H1 (cell line): ENCODE results near the gene STOML2. TPM values are rescaled to one million over a fixed set of nuclear protein-coding genes. Genes with fewer than 3 reads are reported as not detected.

ENCODE experiments used
- CTCF ChIA-PET: fragments of 300-600 bp; sonication (Branson Sonifier 250); formaldehyde crosslinking; loops from one replicate; lab custom pipeline; 2021; ENCODE audit not compliant: partially characterized antibody; lab: Charles Lee
- POLR2A ChIA-PET: fragments of 300-600 bp; sonication (Branson Sonifier 250); formaldehyde crosslinking; loops from one replicate; lab custom pipeline; 2021; ENCODE audit warnings: inconsistent platforms; ENCODE audit not compliant: partially characterized antibody; lab: Charles Lee
- DNase-seq, 2 experiments: peaks; one replicate each; pipeline versions ENCODE4 v3.0.0 to v3.0.0-alpha.2; 2010 to 2022; ENCODE audit warnings: low spot score in 2 of 2, low read depth in 1 of 2, mixed read lengths in 1 of 2
- FAIRE-seq: peaks from 2 replicates; lab custom pipeline; 2011; peaks lifted over from hg19 to GRCh38; lab: Jason Lieb, UNC
- H2AFZ ChIP-seq: 2 replicates; pipeline ENCODE4 v1.8.1; 2012; ENCODE audit warnings: low read length, inconsistent platforms
- H2AK5ac ChIP-seq: 2 replicates; pipeline ENCODE4 v1.6.1; 2013; ENCODE audit warnings: low read depth, low read length
- H2BK120ac ChIP-seq: replicated peaks from 2 replicates; pipeline ENCODE3; 2013; ENCODE audit warnings: low read depth, low read length, inconsistent platforms
- H2BK12ac ChIP-seq: 2 replicates; pipeline ENCODE4 v1.6.1; 2013; ENCODE audit warnings: low read depth, low read length
- H2BK15ac ChIP-seq: 2 replicates; pipeline ENCODE4 v1.6.1; 2013; ENCODE audit warnings: low read length
- H2BK20ac ChIP-seq: 2 replicates; pipeline ENCODE4 v1.6.1; 2013; ENCODE audit warnings: low read length
- H2BK5ac ChIP-seq: 2 replicates; pipeline ENCODE4 v1.6.1; 2013; ENCODE audit warnings: low read depth, low read length
- H3K14ac ChIP-seq: 2 replicates; pipeline ENCODE4 v1.6.1; 2013; ENCODE audit warnings: inconsistent platforms; ENCODE audit not compliant: insufficient read length
- H3K18ac ChIP-seq: 2 replicates; pipeline ENCODE4 v1.6.1; 2013; ENCODE audit warnings: low read length; ENCODE audit errors: extremely low read depth
- H3K23ac ChIP-seq: 2 replicates; pipeline ENCODE4 v1.6.1; 2013; ENCODE audit warnings: inconsistent platforms; ENCODE audit not compliant: insufficient read length
- H3K23me2 ChIP-seq: 2 replicates; pipeline ENCODE4 v1.6.1; 2013; ENCODE audit warnings: low read depth, low read length
- H3K27ac ChIP-seq: 2 replicates; pipeline ENCODE4 v1.6.1; 2011; ENCODE audit warnings: low read depth, low read length, inconsistent platforms
- H3K27me3 ChIP-seq, 4 experiments: replicated peaks in 1 of 4; 1 replicate in 1 of 4; 2 replicates in 3 of 4; pipeline versions ENCODE4 v1.6.1 to v1.8.1; 2011 to 2013; ENCODE audit warnings: low read length in 3 of 4, mild to moderate bottlenecking in 3 of 4, inconsistent platforms in 2 of 4, mixed read lengths in 2 of 4, moderate library complexity in 1 of 4; ENCODE audit not compliant: control insufficient read depth in 3 of 4, insufficient read depth in 3 of 4; ENCODE audit errors: extremely low read depth in 1 of 4
- H3K36me3 ChIP-seq, 4 experiments: 2 replicates each; pipeline versions ENCODE4 v1.6.1 to v1.8.1; 2011 to 2013; ENCODE audit warnings: mild to moderate bottlenecking in 4 of 4, low read length in 3 of 4, moderate library complexity in 2 of 4, control low read depth in 1 of 4, inconsistent platforms in 1 of 4; ENCODE audit not compliant: insufficient read depth in 4 of 4, control insufficient read depth in 2 of 4
- H3K4ac ChIP-seq: replicated peaks from 2 replicates; pipeline ENCODE3; 2013; ENCODE audit warnings: low read length, low read depth, mixed read lengths, inconsistent platforms; ENCODE audit not compliant: insufficient read length
- H3K4me1 ChIP-seq, 4 experiments: replicated peaks in 1 of 4; 1 replicate in 1 of 4; 2 replicates in 3 of 4; pipeline versions ENCODE4 v1.6.1 to v1.8.1; 2011 to 2013; ENCODE audit warnings: low read length in 3 of 4, inconsistent platforms in 2 of 4, mixed read lengths in 1 of 4; ENCODE audit not compliant: insufficient read depth in 4 of 4, control insufficient read depth in 3 of 4
- H3K4me2 ChIP-seq, 2 experiments: 2 replicates each; pipeline versions ENCODE4 v1.6.1 to v1.8.1; 2011 to 2013; ENCODE audit warnings: low read depth in 2 of 2, low read length in 2 of 2, control low read depth in 1 of 2, inconsistent platforms in 1 of 2, mild to moderate bottlenecking in 1 of 2; ENCODE audit not compliant: insufficient read depth in 1 of 2
- H3K4me3 ChIP-seq, 4 experiments: fragments of 200-600, 300-600 bp in 1 of 4; sonication (generic), shearing (Covaris generic), sonication (Bioruptor Twin) in 1 of 4; 2 replicates each; pipeline versions ENCODE4 v1.5.1 to v1.8.1; 2011 to 2016; ENCODE audit warnings: low read length in 4 of 4, low read depth in 3 of 4, control low read depth in 2 of 4, inconsistent platforms in 2 of 4, mild to moderate bottlenecking in 2 of 4, mixed read lengths in 1 of 4, moderate library complexity in 1 of 4; ENCODE audit not compliant: insufficient read depth in 2 of 4; ENCODE audit errors: extremely low read depth in 1 of 4
- H3K56ac ChIP-seq: replicated peaks from 2 replicates; pipeline ENCODE3; 2013; ENCODE audit warnings: low read depth, mild to moderate bottlenecking, mixed read lengths, low read length, inconsistent platforms; ENCODE audit not compliant: insufficient read length
- H3K79me1 ChIP-seq: 2 replicates; pipeline ENCODE4 v1.6.1; 2013; ENCODE audit warnings: low read depth, low read length, control low read depth
- H3K79me2 ChIP-seq, 2 experiments: 2 replicates each; pipeline versions ENCODE4 v1.6.1 to v1.8.1; 2012 to 2013; ENCODE audit warnings: low read length in 2 of 2, mild to moderate bottlenecking in 2 of 2, inconsistent platforms in 1 of 2; ENCODE audit not compliant: insufficient read depth in 2 of 2, control insufficient read depth in 1 of 2
- H3K9ac ChIP-seq, 4 experiments: replicated peaks in 1 of 4; 1 replicate in 1 of 4; 2 replicates in 3 of 4; pipeline versions ENCODE4 v1.6.1 to v1.8.1; 2011 to 2013; ENCODE audit warnings: low read depth in 3 of 4, low read length in 3 of 4, control low read depth in 2 of 4, mild to moderate bottlenecking in 2 of 4, moderate library complexity in 2 of 4, inconsistent platforms in 1 of 4; ENCODE audit errors: extremely low read depth in 1 of 4
- H3K9me3 ChIP-seq, 2 experiments: 2 replicates each; pipeline versions ENCODE4 v1.6.1 to v1.8.1; 2012 to 2013; ENCODE audit warnings: mild to moderate bottlenecking in 2 of 2, moderate library complexity in 2 of 2, control low read depth in 1 of 2, inconsistent platforms in 1 of 2, low read depth in 1 of 2, low read length in 1 of 2, mixed read lengths in 1 of 2; ENCODE audit not compliant: insufficient read depth in 2 of 2
- H4K20me1 ChIP-seq, 2 experiments: replicated peaks in 1 of 2; 2 replicates each; pipeline versions ENCODE3 to v1.8.1; 2011 to 2013; ENCODE audit warnings: inconsistent platforms in 2 of 2, low read length in 2 of 2, mild to moderate bottlenecking in 1 of 2; ENCODE audit not compliant: insufficient read depth in 2 of 2, control insufficient read depth in 1 of 2
- H4K5ac ChIP-seq: 2 replicates; pipeline ENCODE4 v1.6.1; 2013; ENCODE audit warnings: low read length, low read depth, mixed read lengths, inconsistent platforms; ENCODE audit not compliant: insufficient read length
- H4K8ac ChIP-seq: 2 replicates; pipeline ENCODE4 v1.8.0; 2013; ENCODE audit warnings: mild to moderate bottlenecking, moderate library complexity, low read length, inconsistent platforms; ENCODE audit not compliant: insufficient read depth; ENCODE audit errors: extremely low read depth
- H4K91ac ChIP-seq: replicated peaks from 2 replicates; pipeline ENCODE3; 2013; ENCODE audit warnings: low read length, mixed read lengths, inconsistent platforms; ENCODE audit not compliant: insufficient read length
- BCL11A ChIP-seq, 2 experiments: IDR thresholded peaks; one replicate each; pipeline ENCODE4 v1.6.1; 2011; ENCODE audit warnings: low read depth in 2 of 2, low read length in 2 of 2, mild to moderate bottlenecking in 2 of 2
- CBX8 ChIP-seq: fragments of 300-800, 300-1000 bp; sonication (generic); IDR thresholded peaks from 2 replicates; pipeline ENCODE4 v1.7.1; 2016; ENCODE audit warnings: low read depth, low read length, borderline replicate concordance
- EP300 ChIP-seq, 2 experiments: IDR thresholded peaks; 1 replicate in 1 of 2; 2 replicates in 1 of 2; pipeline ENCODE4 v1.6.1; 2011 to 2012; ENCODE audit warnings: low read depth in 2 of 2, low read length in 2 of 2, mild to moderate bottlenecking in 2 of 2, borderline replicate concordance in 1 of 2, inconsistent platforms in 1 of 2, moderate library complexity in 1 of 2
- HDAC2 ChIP-seq, 2 experiments: fragments of 300-600 bp in 1 of 2; sonication (generic) in 1 of 2; IDR thresholded peaks; 2 replicates each; pipeline ENCODE4 v1.6.1; 2011 to 2012; ENCODE audit warnings: low read depth in 2 of 2, low read length in 2 of 2, mild to moderate bottlenecking in 2 of 2, moderate library complexity in 2 of 2, borderline replicate concordance in 1 of 2, inconsistent platforms in 1 of 2
- NANOG ChIP-seq: IDR thresholded peaks from 2 replicates; pipeline ENCODE4 v1.6.1; 2011; ENCODE audit warnings: low read length, low read depth, mild to moderate bottlenecking, inconsistent platforms; ENCODE audit not compliant: insufficient read depth, poor library complexity, severe bottlenecking
- PHF8 ChIP-seq: fragments of 200-600 bp; sonication (generic); conservative IDR thresholded peaks from 2 replicates; pipeline ENCODE4 v1.7.1; 2012; ENCODE audit warnings: low read depth, mild to moderate bottlenecking, inconsistent platforms, low read length, moderate library complexity
- POLR2A ChIP-seq, 2 experiments: IDR thresholded peaks; 1 replicate in 1 of 2; 2 replicates in 1 of 2; pipeline ENCODE4 v1.6.1; 2011; ENCODE audit warnings: low read depth in 2 of 2, low read length in 2 of 2, mild to moderate bottlenecking in 2 of 2; ENCODE audit errors: control extremely low read depth in 1 of 2
- POU5F1 ChIP-seq: IDR thresholded peaks from 2 replicates; pipeline ENCODE4 v1.6.1; 2011; ENCODE audit warnings: low read depth, mild to moderate bottlenecking, low read length, moderate library complexity
- SIRT6 ChIP-seq: IDR thresholded peaks from one replicate; pipeline ENCODE4 v1.7.1; 2012; ENCODE audit warnings: low read length, inconsistent platforms
- SP2 ChIP-seq: IDR thresholded peaks from 2 replicates; pipeline ENCODE4 v1.6.1; 2012; ENCODE audit warnings: mild to moderate bottlenecking, low read length, inconsistent platforms
- TCF12 ChIP-seq: IDR thresholded peaks from 2 replicates; pipeline ENCODE4 v1.6.1; 2011; ENCODE audit warnings: low read depth, mild to moderate bottlenecking, low read length
- WGBS, 2 experiments: shearing (Covaris generic) in 1 of 2; methylation state at CpG; one replicate each; pipeline versions ENCODE4 v1.1.6 to v1.1.7; 2013 to 2015; ENCODE audit warnings: low lambda C conversion rate in 2 of 2, mixed read lengths in 2 of 2, inconsistent platforms in 1 of 2, low coverage in 1 of 2, missing lambda C conversion rate in 1 of 2; ENCODE audit not compliant: insufficient replicate concordance in 2 of 2, insufficient coverage in 1 of 2, insufficient read length in 1 of 2; ENCODE audit errors: extremely low coverage in 1 of 2, missing lambda C conversion rate in 1 of 2; 5-methylcytosine and 5-hydroxymethylcytosine counted together
- polyA plus RNA-seq, 7 experiments: library from polyadenylated mRNA; depleted of rRNA in 3 of 7; stranded (reverse) in 5 of 7; unstranded in 2 of 7; fragments of >200 nt in 5 of 7; fragments of 200-250 nt in 2 of 7; gene quantifications; 1 replicate in 5 of 7; 2 replicates in 1 of 7; 4 replicates in 1 of 7; pipeline versions ENCODE4 v1.2.1 to v1.2.3, GENCODE V29; 2011 to 2013; ENCODE audit warnings: missing spikeins in 2 of 7, mixed read lengths in 2 of 7
- total RNA-seq: library from RNA; stranded (reverse); fragmentation: NEBNext Ultra II Directional; extraction: Animal tissue kit (Norgen Biotek cat#: 25700); gene quantifications from 2 replicates; pipeline ENCODE4 v1.2.1, GENCODE V29; 2021

Gene STOML2
- total and polyA plus RNA-seq, 2 of the 8 experiments (the other 6 are each of a cell fraction or from before 2014, with no cell fraction given): 203 to 256 TPM

- Histone ChIP-seq H3K56ac (no peak overlapping the region), H2AK5ac (no peak overlapping the region), H3K4me3 (no peak overlapping the region), H3K36me3 (peaks cover 1 to 9% (median 6%) of the 10 kb centered on the region in 4 experiments; a peak in 7 of 8 replicates), H3K14ac (no peak overlapping the region), H3K9me3 (no peaks in the 10 kb centered on the region), H4K20me1 (peaks cover 4 to 7% of the 10 kb centered on the region in 2 experiments), H2BK120ac (no peak overlapping the region), H3K4me2 (no peak overlapping the region), H3K27ac (no peak overlapping the region), H3K9ac (no peak overlapping the region), H2BK20ac (no peak overlapping the region), H3K79me2 (peaks cover 0 to 16% of the 10 kb centered on the region in 2 experiments; a peak in 2 of 4 replicates), H4K5ac (no peak overlapping the region), H4K8ac (no peak overlapping the region), H3K23ac (no peak overlapping the region), H2AFZ (no peak overlapping the region), H2BK5ac (no peak overlapping the region), H3K4ac (no peak overlapping the region), H3K79me1 (peaks cover 7% of the 10 kb centered on the region), H3K23me2 (peaks cover 10% of the 10 kb centered on the region), H3K18ac (no peak overlapping the region), H3K27me3 (no peaks in the 10 kb centered on the region), H2BK15ac (no peak overlapping the region), H2BK12ac (0 out of 2 replicates have a peak overlapping the region, but pooled peaks have one; percentile 27), H4K91ac (no peak overlapping the region), H3K4me1 (peaks cover 0 to 21% (median 6%) of the 10 kb centered on the region in 4 experiments; a peak in 5 of 7 replicates)
- CTCF ChIA-PET: interaction anchor here (1.4 to 1.5 kb wide), 2 partner anchors 10 to 310 kb away, joined by 4 to 7 read pairs; partner anchors contain the start of gene PIGO
- TF ChIP-seq EP300 (IDR thresholded peaks at IDR 0.05; ENCODE audit: borderline replicate concordance in 1 of 2, low read depth in 2 of 2, low read length in 2 of 2) (no peak), SIRT6 (no peak), POU5F1 (no peak), HDAC2 (IDR thresholded peaks at IDR 0.05; ENCODE audit: borderline replicate concordance in 1 of 2, low read depth in 2 of 2, low read length in 2 of 2) (no peak), NANOG (no peak), SP2 (no peak), CBX8 (no peak), TCF12 (no peak), PHF8 (no peak), POLR2A (IDR thresholded peaks at IDR 0.05; ENCODE audit: control extremely low read depth in 1 of 2, low read depth in 2 of 2, low read length in 2 of 2) (no peak), BCL11A (IDR thresholded peaks at IDR 0.05; ENCODE audit: low read depth in 2 of 2, low read length in 2 of 2) (no peak)
- WGBS, 2 experiments: 88% methylated on average over 11 of the region's 13 CpGs; no CpG with 5 or more reads in 1 of the 2 experiments
- POLR2A ChIA-PET: interaction anchor here (0.6 to 17.4 kb wide), 9 partner anchors 5 to 61 kb away, joined by 3 to 440 read pairs (median 3); partner anchors contain the start of genes ATOSB, FANCG, PIGO and STOML2
- FAIRE-seq (no peak), DNase-seq (no peak)
Observed at GRCh38 chr9:35105571-35106342, 2.8 kb upstream of the STOML2 start.
